ENCODE data around the gene MORC1.

Gene MORC1

GRCh38 chr3:108983051-108983450 is 134.9 kb downstream of the MORC1 start:
- Histone ChIP-seq H3K9ac (ENCODE audit: low read length) (no peak overlapping the region), H3K9me3 (ENCODE audit: control insufficient read depth, insufficient read depth, low read depth, low read length) (no peaks in the 10 kb centered on the region), H3K4me3 (ENCODE audit: low read depth, low read length) (no peak overlapping the region), H3K27ac (ENCODE audit: low read depth, low read length) (no peak overlapping the region), H3K36me3 (ENCODE audit: control insufficient read depth, insufficient read depth, low read length) (no peaks in the 10 kb centered on the region), H3K27me3 (ENCODE audit: control insufficient read depth, insufficient read depth, low read length) (no peaks in the 10 kb centered on the region), H3K4me1 (ENCODE audit: control insufficient read depth, insufficient read depth, low read length) (no peaks in the 10 kb centered on the region)

- no peaks in the 10 kb centered on the region for H3K27me3 ChIP-seq (ENCODE audit: control insufficient read depth, insufficient read depth, low read length)
- H3K9ac ChIP-seq (ENCODE audit: low read length) = no peak overlapping the region
- H3K27ac ChIP-seq (ENCODE audit: low read depth, low read length) = no peak overlapping the region
- no peak overlapping the region for H3K4me3 ChIP-seq (ENCODE audit: low read depth, low read length)
- no peaks in the 10 kb centered on the region for H3K9me3 ChIP-seq (ENCODE audit: control insufficient read depth, insufficient read depth, low read depth, low read length)
- H3K36me3 ChIP-seq (ENCODE audit: control insufficient read depth, insufficient read depth, low read length) = no peaks in the 10 kb centered on the region
- no peaks in the 10 kb centered on the region for H3K4me1 ChIP-seq (ENCODE audit: control insufficient read depth, insufficient read depth, low read length)
Measured at GRCh38 chr3:108976058-108976457, 141.9 kb downstream of the MORC1 start.

GRCh38 chr3:108973019-108973418 is 144.9 kb downstream of the MORC1 start:
- H3K9ac ChIP-seq (ENCODE audit: low read length) = no peak overlapping the region
- no peak overlapping the region for H3K27ac ChIP-seq (ENCODE audit: low read depth, low read length)
- no peaks in the 10 kb centered on the region for H3K36me3 ChIP-seq (ENCODE audit: control insufficient read depth, insufficient read depth, low read length)
- H3K27me3 ChIP-seq (ENCODE audit: control insufficient read depth, insufficient read depth, low read length) = no peaks in the 10 kb centered on the region
- H3K4me3 ChIP-seq (ENCODE audit: low read depth, low read length) = no peak overlapping the region
- H3K4me1 ChIP-seq (ENCODE audit: control insufficient read depth, insufficient read depth, low read length) = no peaks in the 10 kb centered on the region
- H3K9me3 ChIP-seq (ENCODE audit: control insufficient read depth, insufficient read depth, low read depth, low read length) = no peaks in the 10 kb centered on the region

GRCh38 chr3:108972482-108972881 is 145.5 kb downstream of the MORC1 start:
- Histone ChIP-seq H3K9ac (ENCODE audit: low read length) (no peak overlapping the region), H3K4me3 (ENCODE audit: low read depth, low read length) (no peak overlapping the region), H3K27ac (ENCODE audit: low read depth, low read length) (no peak overlapping the region), H3K9me3 (ENCODE audit: control insufficient read depth, insufficient read depth, low read depth, low read length) (no peaks in the 10 kb centered on the region), H3K27me3 (ENCODE audit: control insufficient read depth, insufficient read depth, low read length) (no peaks in the 10 kb centered on the region), H3K36me3 (ENCODE audit: control insufficient read depth, insufficient read depth, low read length) (no peaks in the 10 kb centered on the region), H3K4me1 (ENCODE audit: control insufficient read depth, insufficient read depth, low read length) (no peaks in the 10 kb centered on the region)

- Histone ChIP-seq H3K27me3 (ENCODE audit: control insufficient read depth, insufficient read depth, low read length) (no peaks in the 10 kb centered on the region), H3K4me1 (ENCODE audit: control insufficient read depth, insufficient read depth, low read length) (no peaks in the 10 kb centered on the region), H3K9ac (ENCODE audit: low read length) (no peak overlapping the region), H3K27ac (ENCODE audit: low read depth, low read length) (no peak overlapping the region), H3K36me3 (ENCODE audit: control insufficient read depth, insufficient read depth, low read length) (no peaks in the 10 kb centered on the region), H3K9me3 (ENCODE audit: control insufficient read depth, insufficient read depth, low read depth, low read length) (no peaks in the 10 kb centered on the region), H3K4me3 (ENCODE audit: low read depth, low read length) (no peak overlapping the region)
Measured at GRCh38 chr3:108970561-108970960, 147.4 kb downstream of the MORC1 start.

GRCh38 chr3:108966773-108967172 is 151.2 kb downstream of the MORC1 start:
- no peak overlapping the region for H3K4me3 ChIP-seq (ENCODE audit: low read depth, low read length)
- no peaks in the 10 kb centered on the region for H3K4me1 ChIP-seq (ENCODE audit: control insufficient read depth, insufficient read depth, low read length)
- no peaks in the 10 kb centered on the region for H3K36me3 ChIP-seq (ENCODE audit: control insufficient read depth, insufficient read depth, low read length)
- H3K27me3 ChIP-seq (ENCODE audit: control insufficient read depth, insufficient read depth, low read length) = no peaks in the 10 kb centered on the region
- H3K9me3 ChIP-seq (ENCODE audit: control insufficient read depth, insufficient read depth, low read depth, low read length) = no peaks in the 10 kb centered on the region
- no peak overlapping the region for H3K9ac ChIP-seq (ENCODE audit: low read length)
- no peak overlapping the region for H3K27ac ChIP-seq (ENCODE audit: low read depth, low read length)

- Histone ChIP-seq H3K4me1 (ENCODE audit: control insufficient read depth, insufficient read depth, low read length) (no peaks in the 10 kb centered on the region), H3K27me3 (ENCODE audit: control insufficient read depth, insufficient read depth, low read length) (no peaks in the 10 kb centered on the region), H3K4me3 (ENCODE audit: low read depth, low read length) (no peak overlapping the region), H3K36me3 (ENCODE audit: control insufficient read depth, insufficient read depth, low read length) (no peaks in the 10 kb centered on the region), H3K9me3 (ENCODE audit: control insufficient read depth, insufficient read depth, low read depth, low read length) (no peaks in the 10 kb centered on the region), H3K27ac (ENCODE audit: low read depth, low read length) (no peak overlapping the region), H3K9ac (ENCODE audit: low read length) (no peak overlapping the region)
Measured at GRCh38 chr3:108959017-108959416, 158.9 kb downstream of the MORC1 start.

- no peak within 1 kb of the TSS for H3K9ac ChIP-seq (ENCODE audit: low read length)
- no peaks in the 10 kb centered on the region for H3K36me3 ChIP-seq (ENCODE audit: control insufficient read depth, insufficient read depth, low read length)
- no peaks in the 10 kb centered on the region for H3K4me1 ChIP-seq (ENCODE audit: control insufficient read depth, insufficient read depth, low read length)
- no peaks in the 10 kb centered on the region for H3K9me3 ChIP-seq (ENCODE audit: control insufficient read depth, insufficient read depth, low read depth, low read length)
- H3K27ac ChIP-seq (ENCODE audit: low read depth, low read length) = no peak within 1 kb of the TSS
- H3K4me3 ChIP-seq (ENCODE audit: low read depth, low read length) = no peak within 1 kb of the TSS
- H3K27me3 ChIP-seq (ENCODE audit: control insufficient read depth, insufficient read depth, low read length) = no peaks in the 10 kb centered on the region
Measured at GRCh38 chr3:108953700-108954099, 164.2 kb downstream of the MORC1 start, which contains the start of gene GUCA1C. GUCA1C (minus strand) TSS chr3:108953879; CDS start chr3:108953762, 117 bp downstream.

- no peaks in the 10 kb centered on the region for H3K27me3 ChIP-seq (ENCODE audit: control insufficient read depth, insufficient read depth, low read length)
- no peak overlapping the region for H3K9ac ChIP-seq (ENCODE audit: low read length)
- H3K27ac ChIP-seq (ENCODE audit: low read depth, low read length) = no peak overlapping the region
- no peak overlapping the region for H3K4me3 ChIP-seq (ENCODE audit: low read depth, low read length)
- H3K36me3 ChIP-seq (ENCODE audit: control insufficient read depth, insufficient read depth, low read length) = no peaks in the 10 kb centered on the region
- H3K9me3 ChIP-seq (ENCODE audit: control insufficient read depth, insufficient read depth, low read depth, low read length) = no peaks in the 10 kb centered on the region
- H3K4me1 ChIP-seq (ENCODE audit: control insufficient read depth, insufficient read depth, low read length) = no peaks in the 10 kb centered on the region
Measured at GRCh38 chr3:108953210-108953609, 164.7 kb downstream of the MORC1 start.

- no peaks in the 10 kb centered on the region for H3K27me3 ChIP-seq (ENCODE audit: control insufficient read depth, insufficient read depth, low read length)
- no peaks in the 10 kb centered on the region for H3K4me1 ChIP-seq (ENCODE audit: control insufficient read depth, insufficient read depth, low read length)
- no peak overlapping the region for H3K27ac ChIP-seq (ENCODE audit: low read depth, low read length)
- no peaks in the 10 kb centered on the region for H3K36me3 ChIP-seq (ENCODE audit: control insufficient read depth, insufficient read depth, low read length)
- H3K9me3 ChIP-seq (ENCODE audit: control insufficient read depth, insufficient read depth, low read depth, low read length) = no peaks in the 10 kb centered on the region
- H3K4me3 ChIP-seq (ENCODE audit: low read depth, low read length) = no peak overlapping the region
- H3K9ac ChIP-seq (ENCODE audit: low read length) = no peak overlapping the region
Measured at GRCh38 chr3:108951820-108952501, 166.0 kb downstream of the MORC1 start.

- Histone ChIP-seq H3K27ac (ENCODE audit: low read depth, low read length) (no peak overlapping the region), H3K27me3 (ENCODE audit: control insufficient read depth, insufficient read depth, low read length) (no peaks in the 10 kb centered on the region)
Measured at GRCh38 chr3:108947855-108948254, 170.1 kb downstream of the MORC1 start.

More at GRCh38 chr3:108947855-108948254, 170.1 kb downstream of the MORC1 start:
- Histone ChIP-seq H3K9me3 (ENCODE audit: control insufficient read depth, insufficient read depth, low read depth, low read length) (no peaks in the 10 kb centered on the region), H3K4me3 (ENCODE audit: low read depth, low read length) (no peak overlapping the region), H3K4me1 (ENCODE audit: control insufficient read depth, insufficient read depth, low read length) (no peaks in the 10 kb centered on the region), H3K36me3 (ENCODE audit: control insufficient read depth, insufficient read depth, low read length) (no peaks in the 10 kb centered on the region), H3K9ac (ENCODE audit: low read length) (no peak overlapping the region)
